Measurements from ENCODE around the gene ZBTB12.

ZBTB12 gene

GRCh38 chr6:31903957-31904356 lies 2.1 kb upstream of the ZBTB12 start:
- in situ Hi-C loops (cut with MboI; ENCODE audit: low sequenced_read_pairs, unreplicated experiment) = no loop called here
- no peak for TF ChIP-seq CTCF (IDR thresholded peaks at IDR 0.05; ENCODE audit: borderline replicate concordance, control extremely low read depth, extremely low read depth, insufficient read depth, missing control alignments)
- no peak for DNase-seq (ENCODE audit: low spot score)

- in situ Hi-C loops (cut with MboI; ENCODE audit: low sequenced_read_pairs, unreplicated experiment) = no loop called here
- DNase-seq (ENCODE audit: low spot score) = peak; percentile 81
- TF ChIP-seq CTCF (IDR thresholded peaks at IDR 0.05; ENCODE audit: borderline replicate concordance, control extremely low read depth, extremely low read depth, insufficient read depth, missing control alignments) = no peak
Measured at GRCh38 chr6:31901415-31901952, 402 bp downstream of the ZBTB12 start.

GRCh38 chr6:31900917-31901414 lies 920 bp downstream of the ZBTB12 start:
- DNase-seq (ENCODE audit: low spot score) = no peak
- in situ Hi-C loops (cut with MboI; ENCODE audit: low sequenced_read_pairs, unreplicated experiment) = no loop called here
- no peak for TF ChIP-seq CTCF (IDR thresholded peaks at IDR 0.05; ENCODE audit: borderline replicate concordance, control extremely low read depth, extremely low read depth, insufficient read depth, missing control alignments)

GRCh38 chr6:31899882-31900722 lies 1.8 kb downstream of the ZBTB12 start:
- no peak for DNase-seq (ENCODE audit: low spot score)
- in situ Hi-C loops (cut with MboI; ENCODE audit: low sequenced_read_pairs, unreplicated experiment) = no loop called here
- no peak for TF ChIP-seq CTCF (IDR thresholded peaks at IDR 0.05; ENCODE audit: borderline replicate concordance, control extremely low read depth, extremely low read depth, insufficient read depth, missing control alignments)

GRCh38 chr6:31899215-31899614 lies 2.7 kb downstream of the ZBTB12 start:
- no peak for TF ChIP-seq CTCF (IDR thresholded peaks at IDR 0.05; ENCODE audit: borderline replicate concordance, control extremely low read depth, extremely low read depth, insufficient read depth, missing control alignments)
- DNase-seq (ENCODE audit: low spot score) = no peak
- in situ Hi-C loops (cut with MboI; ENCODE audit: low sequenced_read_pairs, unreplicated experiment) = no loop called here

GRCh38 chr6:31898383-31899011 lies 3.4 kb downstream of the ZBTB12 start:
- in situ Hi-C loops (cut with MboI; ENCODE audit: low sequenced_read_pairs, unreplicated experiment) = no loop called here
- TF ChIP-seq CTCF (IDR thresholded peaks at IDR 0.05; ENCODE audit: borderline replicate concordance, control extremely low read depth, extremely low read depth, insufficient read depth, missing control alignments) = no peak
- DNase-seq (ENCODE audit: low spot score) = peak; percentile 45
